ENCODE measurements around the gene OR1C1. TPM values are rescaled to one million over a fixed set of nuclear protein-coding genes. Genes with fewer than 3 reads are reported as not detected.
A peak's percentile ranks its signal among the peaks of the same experiment; 100 is the strongest.
"Not testable (repeated sequence)": the region's sequence is repeated elsewhere in the genome, so short reads cannot be mapped to it uniquely, and the experiment has no call there.

The OR1C1 gene
- total RNA-seq (not detected), polyA plus RNA-seq (not detected)
- long read RNA-seq, donor 1, result 0 reads
- long read RNA-seq, donor 2, result 0 reads
- long read RNA-seq, donor 3, result 0 reads
- long read RNA-seq, donor 4, result 0 reads

GRCh38 chr1:247760456-247760855 is at the start of gene OR1C1:
Gene OR1C1, minus strand, starts transcription at chr1:247760556. Its CDS starts 2,150 bp downstream, at chr1:247758406.
- Histone ChIP-seq H3K4me3 (ENCODE audit: low read length) (no peak within 1 kb of the TSS), H3K4me1 (ENCODE audit: control insufficient read depth, insufficient read depth, low read length) (no peaks in the 10 kb centered on the region), H3K9me3 (ENCODE audit: control insufficient read depth, low read length) (no peaks in the 10 kb centered on the region), H3K27ac (ENCODE audit: low read length) (no peak within 1 kb of the TSS), H3K27me3 (ENCODE audit: control insufficient read depth, insufficient read depth) (no peaks in the 10 kb centered on the region)
- 92% methylated on average over 3 of the region's 3 CpGs for WGBS
- DNase-seq, result no peak
- intact Hi-C loops (cut with DNase I), result no loop called here
- ATAC-seq, result no peak

- no peaks in the 10 kb centered on the region for H3K27me3 ChIP-seq (ENCODE audit: control insufficient read depth, insufficient read depth)
- intact Hi-C loops (cut with DNase I), result no loop called here
- no peaks in the 10 kb centered on the region for H3K9me3 ChIP-seq (ENCODE audit: control insufficient read depth, low read length)
- no peaks in the 10 kb centered on the region for H3K4me1 ChIP-seq (ENCODE audit: control insufficient read depth, insufficient read depth, low read length)
- H3K27ac ChIP-seq (ENCODE audit: low read length), result no peak overlapping the region
- DNase-seq (no peak), ATAC-seq (no peak)
- H3K4me3 ChIP-seq (ENCODE audit: low read length), result no peak overlapping the region
- WGBS, result under 1% methylated on average over 2 of the region's 2 CpGs
These were observed 37.2 kb upstream of the OR1C1 start for GRCh38 chr1:247797518-247797917.

GRCh38 chr1:247769603-247770002 is 9.2 kb upstream of the OR1C1 start:
- no peaks in the 10 kb centered on the region for H3K27me3 ChIP-seq (ENCODE audit: control insufficient read depth, insufficient read depth)
- ATAC-seq (no peak), DNase-seq (no peak)
- no peak overlapping the region for H3K4me3 ChIP-seq (ENCODE audit: low read length)
- H3K9me3 ChIP-seq (ENCODE audit: control insufficient read depth, low read length), result no peaks in the 10 kb centered on the region
- no peak overlapping the region for H3K27ac ChIP-seq (ENCODE audit: low read length)
- intact Hi-C loops (cut with DNase I), result no loop called here
- no peaks in the 10 kb centered on the region for H3K4me1 ChIP-seq (ENCODE audit: control insufficient read depth, insufficient read depth, low read length)

GRCh38 chr1:247754311-247754710 is 6.0 kb downstream of the OR1C1 start:
- H3K4me3 ChIP-seq (ENCODE audit: low read length); H3K4me1 ChIP-seq (ENCODE audit: control insufficient read depth, insufficient read depth, low read length); intact Hi-C loops (cut with DNase I); H3K27ac ChIP-seq (ENCODE audit: low read length); DNase-seq; ATAC-seq; H3K27me3 ChIP-seq (ENCODE audit: control insufficient read depth, insufficient read depth); H3K9me3 ChIP-seq (ENCODE audit: control insufficient read depth, low read length): not testable (repeated sequence)
- 90% methylated on average over 1 of the region's 1 CpG for WGBS

- intact Hi-C loops (cut with DNase I), result no loop called here
- peak in 1 of 2 donors; percentile 29 for ATAC-seq
- no peaks in the 10 kb centered on the region for H3K27me3 ChIP-seq (ENCODE audit: control insufficient read depth, insufficient read depth)
- WGBS, result 91% methylated on average over 1 of the region's 1 CpG
- H3K27ac ChIP-seq (ENCODE audit: low read length), result no peak overlapping the region
- H3K4me1 ChIP-seq (ENCODE audit: control insufficient read depth, insufficient read depth, low read length), result no peaks in the 10 kb centered on the region
- DNase-seq, result peak in 2 of 3 donors; percentile 13 to 21
- H3K4me3 ChIP-seq (ENCODE audit: low read length), result no peak overlapping the region
- H3K9me3 ChIP-seq (ENCODE audit: control insufficient read depth, low read length), result no peaks in the 10 kb centered on the region
These were observed 10.5 kb downstream of the OR1C1 start for GRCh38 chr1:247749870-247750269.

- no peaks in the 10 kb centered on the region for H3K9me3 ChIP-seq (ENCODE audit: control insufficient read depth, low read length)
- intact Hi-C loops (cut with DNase I), result no loop called here
- DNase-seq (no peak), ATAC-seq (no peak)
- H3K27ac ChIP-seq (ENCODE audit: low read length), result no peak within 1 kb of the TSS
- 92% methylated on average over 2 of the region's 2 CpGs for WGBS
- H3K4me1 ChIP-seq (ENCODE audit: control insufficient read depth, insufficient read depth, low read length), result no peaks in the 10 kb centered on the region
- no peaks in the 10 kb centered on the region for H3K27me3 ChIP-seq (ENCODE audit: control insufficient read depth, insufficient read depth)
- H3K4me3 ChIP-seq (ENCODE audit: low read length), result no peak within 1 kb of the TSS
These were observed 12.3 kb downstream of the OR1C1 start, which contains the start of gene OR14A2 for GRCh38 chr1:247748041-247748440. Gene OR14A2, minus strand, starts transcription at chr1:247748141.

GRCh38 chr1:247747616-247748015 is 12.7 kb downstream of the OR1C1 start:
- H3K27ac ChIP-seq (ENCODE audit: low read length), result no peak overlapping the region
- no peak overlapping the region for H3K4me3 ChIP-seq (ENCODE audit: low read length)
- 90% methylated on average over 7 of the region's 7 CpGs for WGBS
- H3K9me3 ChIP-seq (ENCODE audit: control insufficient read depth, low read length), result no peaks in the 10 kb centered on the region
- DNase-seq (peak in 1 of 3 donors; percentile 9), ATAC-seq (no peak)
- intact Hi-C loops (cut with DNase I), result no loop called here
- H3K4me1 ChIP-seq (ENCODE audit: control insufficient read depth, insufficient read depth, low read length), result no peaks in the 10 kb centered on the region
- H3K27me3 ChIP-seq (ENCODE audit: control insufficient read depth, insufficient read depth), result no peaks in the 10 kb centered on the region

- ATAC-seq (no peak), DNase-seq (no peak)
- Histone ChIP-seq H3K9me3 (ENCODE audit: control insufficient read depth, low read length) (no peaks in the 10 kb centered on the region), H3K4me3 (ENCODE audit: low read length) (no peak overlapping the region), H3K4me1 (ENCODE audit: control insufficient read depth, insufficient read depth, low read length) (no peaks in the 10 kb centered on the region), H3K27me3 (ENCODE audit: control insufficient read depth, insufficient read depth) (no peaks in the 10 kb centered on the region), H3K27ac (ENCODE audit: low read length) (no peak overlapping the region)
- intact Hi-C loops (cut with DNase I), result no loop called here
- WGBS, result 71% methylated on average over 3 of the region's 3 CpGs
These were observed 13.9 kb downstream of the OR1C1 start for GRCh38 chr1:247746391-247746935.

- H3K9me3 ChIP-seq (ENCODE audit: control insufficient read depth, low read length); H3K27ac ChIP-seq (ENCODE audit: low read length); intact Hi-C loops (cut with DNase I); DNase-seq; H3K4me3 ChIP-seq (ENCODE audit: low read length); H3K27me3 ChIP-seq (ENCODE audit: control insufficient read depth, insufficient read depth); H3K4me1 ChIP-seq (ENCODE audit: control insufficient read depth, insufficient read depth, low read length); ATAC-seq: not testable (repeated sequence)
- WGBS, result 31% methylated on average over 3 of the region's 3 CpGs
These were observed 18.1 kb downstream of the OR1C1 start for GRCh38 chr1:247742215-247742760.

GRCh38 chr1:247741756-247742155 is 18.6 kb downstream of the OR1C1 start:
- DNase-seq (no peak), ATAC-seq (no peak)
- 78% methylated on average over 5 of the region's 5 CpGs for WGBS
- no peaks in the 10 kb centered on the region for H3K9me3 ChIP-seq (ENCODE audit: control insufficient read depth, low read length)
- H3K4me1 ChIP-seq (ENCODE audit: control insufficient read depth, insufficient read depth, low read length), result no peaks in the 10 kb centered on the region
- no peaks in the 10 kb centered on the region for H3K27me3 ChIP-seq (ENCODE audit: control insufficient read depth, insufficient read depth)
- no peak overlapping the region for H3K4me3 ChIP-seq (ENCODE audit: low read length)
- H3K27ac ChIP-seq (ENCODE audit: low read length), result no peak overlapping the region
- intact Hi-C loops (cut with DNase I), result no loop called here

- no peak overlapping the region for H3K4me3 ChIP-seq (ENCODE audit: low read length)
- no peak for ATAC-seq
- H3K27me3 ChIP-seq (ENCODE audit: control insufficient read depth, insufficient read depth), result no peaks in the 10 kb centered on the region
- intact Hi-C loops (cut with DNase I), result no loop called here
- H3K4me1 ChIP-seq (ENCODE audit: control insufficient read depth, insufficient read depth, low read length), result no peaks in the 10 kb centered on the region
- 83% methylated on average over 2 of the region's 2 CpGs for WGBS
- H3K9me3 ChIP-seq (ENCODE audit: control insufficient read depth, low read length), result no peaks in the 10 kb centered on the region
- H3K27ac ChIP-seq (ENCODE audit: low read length), result no peak overlapping the region
- DNase-seq, result no peak
These were observed 19.6 kb downstream of the OR1C1 start for GRCh38 chr1:247740721-247741120.
